Heart left ventricle (tissue), 16 donors: ENCODE data around the gene SURF4. TPM values are rescaled to one million over a fixed set of nuclear protein-coding genes. Genes with fewer than 3 reads are reported as not detected.

Source experiments
- ATAC-seq, 4 donors: fragments of 200-7000 bp; cut with Tn5 transposase; one replicate each; pipeline ENCODE4 v1.9.1; 2020 to 2022; ENCODE audit warnings: moderate library complexity in 4 of 4, mild to moderate bottlenecking in 3 of 4, moderate number of reproducible peaks in 1 of 4
- DNase-seq, 5 donors: peaks; one replicate each; pipeline ENCODE4 v3.0.0-alpha.2; 2020
- H3K27ac ChIP-seq, 12 donors: fragments of 200-600 bp; sonication (generic) in 4 of 12; one replicate each; pipeline versions ENCODE4 v1.5.0 to v1.8.0; 2016 to 2022; ENCODE audit warnings: mild to moderate bottlenecking in 2 of 12
- H3K27me3 ChIP-seq, 9 donors: fragments of 200-600 bp; sonication (generic) in 2 of 9; one replicate each; pipeline versions ENCODE4 v1.5.1 to v1.8.0; 2016 to 2022; ENCODE audit warnings: mild to moderate bottlenecking in 3 of 9
- H3K36me3 ChIP-seq, 9 donors: fragments of 200-600 bp; sonication (generic) in 2 of 9; one replicate each; pipeline versions ENCODE4 v1.5.0 to v1.8.0; 2018 to 2022; ENCODE audit warnings: mild to moderate bottlenecking in 2 of 9
- H3K4me1 ChIP-seq, 12 donors: fragments of 200-600 bp; sonication (generic) in 4 of 12; one replicate each; pipeline versions ENCODE4 v1.5.0 to v1.8.0; 2016 to 2022; ENCODE audit warnings: mild to moderate bottlenecking in 3 of 12
- H3K4me3 ChIP-seq, 12 donors: fragments of 200-600 bp; sonication (generic) in 4 of 12; one replicate each; pipeline versions ENCODE4 v1.5.0 to v1.8.0; 2017 to 2022; ENCODE audit warnings: mild to moderate bottlenecking in 9 of 12, moderate library complexity in 4 of 12
- H3K9me3 ChIP-seq, 12 donors: fragments of 200-600 bp; sonication (generic) in 4 of 12; one replicate each; pipeline versions ENCODE4 v1.5.0 to v1.8.0; 2016 to 2022; ENCODE audit warnings: mild to moderate bottlenecking in 1 of 12
- CTCF ChIP-seq, 12 donors: fragments of 200-600 bp; sonication (generic) in 4 of 12; IDR thresholded peaks; one replicate each; pipeline versions ENCODE4 v1.5.0 to v1.8.0; 2018 to 2022; ENCODE audit warnings: antibody characterized with exemption in 12 of 12, mild to moderate bottlenecking in 5 of 12
- POLR2A ChIP-seq, 2 donors: fragments of 450-650 bp; IDR thresholded peaks; one replicate each; pipeline ENCODE4 v1.6.1; 2017; ENCODE audit warnings: antibody characterized with exemption in 2 of 2, mild to moderate bottlenecking in 2 of 2, moderate library complexity in 2 of 2
- WGBS, 4 donors: extraction: QIAGEN DNeasy Blood & Tissue Kit in 2 of 4; methylation state at CpG; one replicate each; pipeline versions ENCODE4 v1.1.5 to v1.1.7; 2013 to 2018; 5-methylcytosine and 5-hydroxymethylcytosine counted together
- intact Hi-C, 10 donors: fragments of 100-400 bp; cut with DNase I; formaldehyde crosslinking; loops; one replicate each; pipeline versions ENCODE4 v1.11.1 to v1.14.2; 2022
- polyA plus RNA-seq, 2 donors: library from polyadenylated mRNA; stranded (reverse); fragments of 200-250 nt; gene quantifications; one replicate each; pipeline ENCODE4 v1.2.3, GENCODE V29; 2013
- total RNA-seq, 9 donors: library from RNA; depleted of rRNA in 2 of 9; stranded (reverse); fragments of >200 nt in 2 of 9; fragmentation: NEBNext Ultra II Directional in 3 of 9; extraction: Animal tissue kit (Norgen Biotek cat#: 25700) in 3 of 9; gene quantifications; one replicate each; pipeline versions ENCODE4 v1.1.0 to v1.2.4, GENCODE V29; 2016 to 2023
- donor health status: ischemic (EF 13 %, LVEDD 7.1; RV severe dilation, severe dysfunction).
- donor health status: healthy with polysubstance abuse.
- donor health status: DM: no; HTN: yes; CAD: no.
- donor health status: DM: no; HTN: no; CAD: no.
- donor health status: ischemic (EF 25% LVEDD 6.9; RV normal size, moderate dysfunction).
- donor health status: ischemic (EF 25% LVEDD 5.7; RV mildly dilated, moderate dysfunction).
- donor health status: healthy.
- donor health status: DM: yes; HTN: yes; CAD: no.
- donor health status: ischemic (EF 35%, LVEDD 5.7; RV mildly dilated, moderate dysfunction).
- donor health status: nonischemic (EF 11% LVEDD 7.7; RV severe dilation, severe dysfunction).
- donor health status: DM: yes; HTN: yes; CAD: no.
- donor health status: PGD.
- donor health status: ischemic (EF 29% LVEDD 5.4; RV normal size, mild dysfunction).
- donor health status: nonischemic (EF 23%, LVEDD 6.1; RV moderate dilation, normal function).

SURF4 gene
- total and polyA plus RNA-seq, 11 donors: 31.2 to 185 (median 77.8) TPM

DNA sequence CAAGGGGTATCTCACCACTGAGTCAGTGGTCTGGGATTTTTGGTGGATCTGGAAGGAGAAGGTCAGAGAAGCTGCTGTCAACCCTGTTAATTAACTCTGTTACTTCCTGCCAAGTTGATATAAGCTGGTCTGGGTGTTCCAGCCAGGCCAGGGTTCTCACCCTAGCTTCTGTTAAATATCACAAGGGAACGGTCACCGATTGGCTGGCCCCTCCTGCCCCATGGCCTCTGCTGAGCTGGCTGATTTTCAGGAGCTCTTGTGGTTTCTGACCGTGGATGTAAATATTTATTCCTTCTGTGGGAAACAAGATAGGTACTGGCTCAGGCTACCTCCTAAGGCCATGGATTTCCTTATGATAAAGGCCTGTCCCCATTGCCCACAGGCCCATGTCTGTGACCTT, 47.4 kb upstream of the SURF4 start:
- DNase-seq: no peak
- ATAC-seq: no peak

DNA sequence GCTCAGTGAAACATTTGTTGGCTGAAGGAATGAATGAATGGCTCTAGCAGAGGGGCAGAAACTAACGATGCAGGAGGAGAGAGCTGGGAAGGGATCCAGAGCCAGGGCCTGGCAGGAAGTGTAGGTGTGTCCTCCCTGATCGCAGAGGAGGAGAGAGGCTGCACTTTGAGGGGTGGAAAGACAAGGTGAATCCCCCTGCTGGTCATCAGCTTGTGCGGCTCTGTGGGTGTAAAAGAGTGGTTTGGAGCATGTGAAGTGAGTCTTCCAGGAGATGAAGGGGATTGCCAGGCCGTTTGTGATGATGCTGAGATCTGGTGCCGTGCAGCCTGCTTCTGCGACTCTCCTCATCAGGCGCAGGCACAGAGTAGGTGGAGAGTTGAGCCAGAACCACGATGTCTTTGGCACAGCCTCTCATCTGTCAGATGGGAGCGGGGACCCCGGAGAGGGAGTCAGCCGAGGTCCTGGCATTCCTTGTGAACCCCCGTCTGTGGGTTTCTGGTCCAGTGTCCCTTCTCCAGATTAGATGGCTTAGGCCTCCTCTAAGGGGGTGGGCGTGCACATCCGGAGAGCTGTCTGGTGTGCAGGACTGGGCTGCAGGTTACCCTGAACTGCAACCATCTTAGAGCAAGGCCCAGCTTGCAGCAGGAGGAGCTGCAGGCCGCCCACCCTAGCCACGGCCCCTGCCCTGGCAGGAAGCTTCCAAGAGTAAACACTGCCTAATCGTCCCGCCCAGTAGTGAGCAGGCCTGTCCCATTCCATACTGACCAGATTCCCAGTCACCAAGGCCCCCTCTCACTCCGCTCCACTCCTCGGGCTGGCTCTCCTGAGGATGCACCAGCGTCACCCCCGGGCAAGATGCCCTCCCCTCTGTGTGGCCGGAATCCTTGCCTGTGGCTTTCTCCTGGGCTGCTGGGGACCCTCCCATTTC, 46.0 kb upstream of the SURF4 start, which contains the start of gene ADAMTS13:
Gene ADAMTS13, plus strand, starts transcription at position 753 of the 928 bp plus-strand sequence. Its CDS starts 77 bp downstream, at position 830.
- 60 to 64% (median 62%) methylated on average over 19 to 23 of the region's 23 CpGs for WGBS, 4 donors
- Histone ChIP-seq H3K27me3 (peaks cover 0 to 18% (median 6%) of the 10 kb centered on the region in 9 donors), H3K4me1 (peaks cover 2 to 13% (median 5%) of the 10 kb centered on the region in 12 donors), H3K9me3 (no peaks in the 10 kb centered on the region), H3K4me3 (no peak within 1 kb of the TSS), H3K36me3 (no peaks in the 10 kb centered on the region), H3K27ac (no peak within 1 kb of the TSS)
- intact Hi-C loops: loop anchor here in 1 of 10 donors (5.0 kb wide), 1 partner anchor 65 kb away; no protein-coding TSS in a partner anchor
- DNase-seq (peak in 1 of 5 donors; percentile 15), ATAC-seq (no peak)
- no peak for TF ChIP-seq CTCF (IDR thresholded peaks at IDR 0.05)
- no peak for TF ChIP-seq POLR2A (IDR thresholded peaks at IDR 0.05)

More for the DNA sequence above, 47.4 kb upstream of the SURF4 start:
- no peaks in the 10 kb centered on the region for H3K36me3 ChIP-seq
- H3K9me3 ChIP-seq: no peaks in the 10 kb centered on the region
- WGBS, 4 donors: 41 to 69% (median 50%) methylated on average over 3 of the region's 3 CpGs
- peaks cover 0 to 8% (median 1%) of the 10 kb centered on the region in 12 donors for H3K4me1 ChIP-seq
- no peak overlapping the region for H3K4me3 ChIP-seq
- H3K27me3 ChIP-seq: peaks cover 0 to 31% (median 18%) of the 10 kb centered on the region in 9 donors
- TF ChIP-seq POLR2A (IDR thresholded peaks at IDR 0.05) (no peak), CTCF (IDR thresholded peaks at IDR 0.05) (no peak)
- no peak overlapping the region for H3K27ac ChIP-seq
- intact Hi-C loops: loop anchor here in 1 of 10 donors (5.0 kb wide), 1 partner anchor 64 kb away; no protein-coding TSS in a partner anchor

DNA sequence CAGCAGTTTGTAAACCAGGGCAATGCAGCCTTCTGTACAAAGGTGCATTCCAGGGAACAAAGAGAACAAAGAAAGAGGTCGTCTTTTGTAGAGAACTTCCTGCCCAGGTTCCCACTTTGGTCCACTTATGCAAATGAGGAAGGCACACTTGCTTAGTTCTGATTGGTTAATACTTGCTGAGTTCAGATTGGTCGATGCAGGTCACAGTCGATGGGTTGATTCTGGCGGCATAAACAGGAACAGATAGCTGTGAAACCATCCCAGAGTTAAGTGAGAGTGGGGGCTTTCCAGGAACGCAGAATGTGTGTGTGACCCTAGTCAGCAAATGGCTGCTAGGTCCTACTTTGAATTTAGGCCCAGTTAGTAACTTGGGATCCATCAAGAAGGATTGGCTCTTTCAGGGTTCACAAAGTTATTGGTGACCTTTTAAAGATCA, 44.5 kb upstream of the SURF4 start:
- no peak for DNase-seq
- Histone ChIP-seq H3K4me3 (no peak overlapping the region), H3K27me3 (peaks cover 0 to 6% (median 0%) of the 10 kb centered on the region in 9 donors), H3K9me3 (no peaks in the 10 kb centered on the region), H3K27ac (no peak overlapping the region), H3K36me3 (peaks cover 0 to 8% (median 3%) of the 10 kb centered on the region in 9 donors), H3K4me1 (peaks cover 6 to 27% (median 18%) of the 10 kb centered on the region in 12 donors)
- no peak for ATAC-seq
- intact Hi-C loops: loop anchor here in 1 of 10 donors (5.0 kb wide), 1 partner anchor 67 kb away; no protein-coding TSS in a partner anchor
- 63 to 80% (median 68%) methylated on average over 5 of the region's 5 CpGs for WGBS, 4 donors
- TF ChIP-seq CTCF (IDR thresholded peaks at IDR 0.05): no peak
- no peak for TF ChIP-seq POLR2A (IDR thresholded peaks at IDR 0.05)

DNA sequence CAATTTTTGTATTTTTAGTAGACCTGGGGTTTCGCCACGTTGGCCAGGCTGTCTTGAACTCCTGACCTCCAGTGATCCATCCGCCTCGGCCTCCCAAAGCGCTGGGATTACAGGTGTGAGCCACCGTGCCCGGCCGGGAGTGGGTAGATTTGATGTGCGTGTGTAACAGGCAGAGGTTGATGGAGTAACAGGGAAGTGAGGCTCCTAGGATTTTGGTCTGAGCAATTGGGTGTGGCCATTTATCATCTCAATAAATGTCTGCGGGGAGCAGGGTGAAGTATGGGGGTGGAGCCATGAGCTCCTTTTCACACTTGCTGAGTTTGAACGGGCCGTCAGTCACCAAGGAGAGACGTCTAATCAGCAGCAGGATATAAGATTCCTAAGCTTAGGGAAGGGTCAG, 43.1 kb upstream of the SURF4 start:
- ATAC-seq: no peak
- intact Hi-C loops: loop anchor here in 3 of 10 donors (2.0 to 10.0 kb wide), 3 partner anchors 42 to 46 kb away; partner anchors contain the start of genes STKLD1 (in 1 of the 3) and SURF4 (in 1 of the 3)

More for the DNA sequence above, 43.1 kb upstream of the SURF4 start:
- TF ChIP-seq CTCF (IDR thresholded peaks at IDR 0.05) (no peak), POLR2A (IDR thresholded peaks at IDR 0.05) (no peak)
- Histone ChIP-seq H3K4me3 (peak overlapping the region in 3 of 12 donors; percentile 73 to 85 (median 74)), H3K27ac (no peak overlapping the region), H3K4me1 (peaks cover 6 to 31% (median 19%) of the 10 kb centered on the region in 12 donors), H3K9me3 (no peaks in the 10 kb centered on the region), H3K36me3 (peaks cover 0 to 22% (median 16%) of the 10 kb centered on the region in 9 donors), H3K27me3 (no peaks in the 10 kb centered on the region)
- WGBS, 4 donors: 64 to 75% (median 72%) methylated on average over 13 of the region's 13 CpGs
- no peak for DNase-seq
